Measurements from ENCODE around the gene TICRR.

TICRR gene

GRCh38 chr15:89657686-89658200 is 82.5 kb downstream of the TICRR start:
- no peak for DNase-seq

DNA sequence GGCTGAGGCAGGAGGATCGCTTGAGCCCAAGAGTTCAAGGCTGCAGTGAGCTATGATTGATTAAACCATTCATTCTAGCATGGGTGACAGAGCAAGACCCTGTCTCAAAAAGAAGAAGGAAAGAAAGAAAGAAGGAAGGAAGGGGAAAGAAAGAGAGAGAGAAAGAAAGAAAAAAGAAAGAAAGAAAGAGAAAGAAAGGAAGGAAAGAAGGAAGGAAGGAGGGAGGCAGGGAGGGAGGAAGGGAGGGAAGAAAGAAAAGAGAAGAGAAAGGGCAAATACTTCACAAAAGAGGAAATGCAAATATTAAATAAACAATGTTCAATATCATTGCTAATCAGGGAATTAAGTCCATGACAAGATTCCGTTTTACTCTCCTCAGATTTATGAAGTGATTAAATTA is 84.0 kb downstream of the TICRR start:
- DNase-seq: no peak

GRCh38 chr15:89660556-89660955 is 85.3 kb downstream of the TICRR start:
- DNase-seq: no peak

DNA sequence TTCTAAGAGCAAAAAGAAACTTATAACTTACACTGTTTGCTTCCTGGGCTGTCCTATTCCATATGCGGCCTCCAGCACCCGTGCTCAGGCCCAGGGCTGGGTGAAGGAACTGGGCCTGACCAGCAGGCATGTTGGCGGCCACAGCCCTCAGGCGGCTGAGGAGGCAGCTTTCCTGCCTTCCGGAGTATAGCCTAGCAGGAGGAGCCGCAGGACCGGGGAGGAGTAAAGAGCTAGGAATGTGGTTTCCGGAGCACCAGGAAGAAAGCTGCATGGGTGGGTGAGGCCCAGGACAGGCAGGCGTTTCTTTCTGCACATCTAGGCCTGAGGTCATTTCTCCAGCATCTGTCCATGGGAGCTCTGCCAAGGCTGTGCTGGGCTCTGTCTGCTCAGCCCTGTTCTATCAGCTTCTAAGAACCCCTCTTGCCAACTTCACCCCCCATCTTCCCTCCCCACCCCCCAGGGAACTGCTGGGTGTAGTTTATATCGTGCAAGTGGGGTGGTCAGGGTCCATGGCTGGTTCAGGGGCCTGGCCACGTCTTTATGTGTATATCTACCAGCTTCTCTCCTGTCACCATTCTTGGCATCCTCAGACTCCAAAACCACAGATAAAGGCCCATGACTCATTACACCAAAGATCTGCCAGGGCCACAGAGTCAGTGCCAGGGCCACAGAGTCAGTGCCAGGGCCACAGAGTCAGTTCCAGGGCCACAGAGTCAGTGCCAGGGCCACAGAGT is 87.8 kb downstream of the TICRR start:
- no peak for DNase-seq

DNA sequence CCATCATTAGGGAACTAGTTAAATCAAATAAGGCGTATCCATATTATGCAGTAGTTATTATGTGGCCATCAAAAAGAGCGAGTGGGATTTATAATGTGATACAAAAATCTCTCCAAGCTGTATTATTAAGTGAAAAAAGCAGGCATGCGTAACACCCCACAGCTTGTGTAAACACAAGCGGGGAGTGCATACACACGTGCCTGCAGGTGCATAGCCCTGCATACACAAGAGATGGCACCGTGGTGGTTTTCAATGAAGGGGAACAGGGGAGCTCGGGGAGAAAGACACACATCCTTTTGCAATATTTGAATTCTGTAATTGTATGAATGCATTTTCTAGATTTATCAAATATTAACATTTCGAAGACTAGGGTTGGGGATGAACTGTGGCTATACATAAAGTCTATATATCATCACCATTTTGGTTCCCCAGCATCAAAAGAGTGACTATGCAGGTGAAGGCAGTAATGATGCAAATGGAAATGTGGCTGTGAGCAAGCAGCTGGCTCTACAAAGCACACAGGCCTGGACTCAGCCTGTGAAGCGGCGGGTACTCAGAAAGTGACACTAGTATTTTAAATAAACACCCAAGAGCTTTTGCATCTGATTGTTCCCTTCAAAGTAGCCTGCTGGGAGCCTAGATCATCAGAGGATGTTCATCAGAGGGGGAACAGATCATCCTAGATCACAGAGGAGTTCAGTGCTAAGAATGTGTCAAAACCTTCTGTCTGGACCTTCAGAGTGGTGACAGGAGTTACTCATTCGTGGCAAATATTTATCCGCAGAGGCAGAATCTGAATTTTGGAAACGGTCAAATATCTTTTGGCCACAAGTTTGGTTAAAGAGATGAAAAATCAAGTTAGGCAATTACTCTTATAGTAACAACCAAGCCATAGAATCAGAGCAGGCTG is 89.4 kb downstream of the TICRR start:
- no peak for DNase-seq

DNA sequence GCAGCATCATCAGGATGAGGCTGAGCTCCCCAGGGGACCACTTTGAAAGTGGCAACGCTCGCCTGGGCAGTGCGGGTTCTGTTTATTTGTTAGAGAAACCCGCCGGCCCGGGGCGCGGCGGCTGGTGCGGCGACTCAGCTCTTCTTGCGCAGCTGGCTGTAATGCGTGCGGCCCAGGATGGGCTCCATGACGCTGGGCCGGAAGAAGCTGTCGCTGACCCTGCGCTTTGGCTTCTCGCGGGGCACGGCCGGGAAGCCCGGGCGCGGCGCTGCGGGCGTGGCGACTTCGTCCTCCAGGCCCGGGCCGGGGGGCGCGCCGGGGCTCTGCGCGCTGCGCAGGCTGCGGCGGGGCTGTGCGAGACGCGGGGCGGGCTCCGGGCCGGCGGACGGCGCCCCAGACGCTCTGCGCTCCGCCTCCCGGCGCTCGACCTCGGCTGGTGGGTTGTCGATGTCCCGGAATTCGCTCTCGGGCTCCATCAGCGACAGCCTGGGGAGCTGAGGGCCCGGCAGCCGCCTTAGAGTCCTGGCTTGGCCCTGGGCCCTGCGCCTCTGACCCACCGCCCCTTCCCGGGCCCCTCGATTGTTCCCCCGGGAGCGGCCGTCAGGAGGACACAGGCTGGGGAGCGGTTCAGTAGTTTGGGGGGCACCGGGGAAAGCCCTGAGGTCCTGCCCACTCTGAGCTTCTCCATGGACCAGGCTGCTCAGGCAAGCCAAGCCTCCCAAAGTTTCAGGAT is 90.3 kb downstream of the TICRR start:
- DNase-seq: no peak

DNA sequence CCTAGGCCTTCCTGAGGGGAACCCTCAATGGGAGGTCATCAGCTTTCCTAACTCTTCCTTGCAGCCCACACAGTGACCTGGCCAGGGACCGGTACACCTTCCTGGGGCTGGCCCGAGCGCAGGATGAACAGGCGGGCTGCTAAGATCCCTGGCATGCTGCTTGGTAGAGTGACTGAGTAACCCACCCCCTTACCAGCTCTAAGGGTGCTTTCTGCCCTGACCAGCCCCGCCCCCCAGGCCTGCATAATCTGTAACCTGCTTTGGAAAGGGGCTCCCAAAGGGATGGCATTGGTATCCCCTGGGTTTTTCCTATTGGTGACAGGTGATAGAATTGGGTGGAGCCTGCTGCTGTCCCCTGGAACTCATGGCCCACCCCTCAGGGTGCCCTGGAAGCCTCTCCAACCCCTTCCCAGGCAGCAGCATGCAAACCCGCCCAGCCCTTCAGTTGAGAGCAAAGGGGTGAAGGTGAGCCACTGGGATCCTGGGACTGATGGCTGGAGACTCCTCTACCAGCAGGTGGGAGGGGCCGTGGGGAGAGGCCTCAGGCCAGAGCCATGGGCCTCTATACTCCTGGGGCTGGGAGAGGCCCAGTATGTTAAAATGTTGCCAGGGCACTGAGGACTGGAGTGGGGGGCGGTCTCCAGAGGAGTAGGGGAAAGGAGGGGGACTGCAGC is 91.1 kb downstream of the TICRR start:
- no peak for DNase-seq

DNA sequence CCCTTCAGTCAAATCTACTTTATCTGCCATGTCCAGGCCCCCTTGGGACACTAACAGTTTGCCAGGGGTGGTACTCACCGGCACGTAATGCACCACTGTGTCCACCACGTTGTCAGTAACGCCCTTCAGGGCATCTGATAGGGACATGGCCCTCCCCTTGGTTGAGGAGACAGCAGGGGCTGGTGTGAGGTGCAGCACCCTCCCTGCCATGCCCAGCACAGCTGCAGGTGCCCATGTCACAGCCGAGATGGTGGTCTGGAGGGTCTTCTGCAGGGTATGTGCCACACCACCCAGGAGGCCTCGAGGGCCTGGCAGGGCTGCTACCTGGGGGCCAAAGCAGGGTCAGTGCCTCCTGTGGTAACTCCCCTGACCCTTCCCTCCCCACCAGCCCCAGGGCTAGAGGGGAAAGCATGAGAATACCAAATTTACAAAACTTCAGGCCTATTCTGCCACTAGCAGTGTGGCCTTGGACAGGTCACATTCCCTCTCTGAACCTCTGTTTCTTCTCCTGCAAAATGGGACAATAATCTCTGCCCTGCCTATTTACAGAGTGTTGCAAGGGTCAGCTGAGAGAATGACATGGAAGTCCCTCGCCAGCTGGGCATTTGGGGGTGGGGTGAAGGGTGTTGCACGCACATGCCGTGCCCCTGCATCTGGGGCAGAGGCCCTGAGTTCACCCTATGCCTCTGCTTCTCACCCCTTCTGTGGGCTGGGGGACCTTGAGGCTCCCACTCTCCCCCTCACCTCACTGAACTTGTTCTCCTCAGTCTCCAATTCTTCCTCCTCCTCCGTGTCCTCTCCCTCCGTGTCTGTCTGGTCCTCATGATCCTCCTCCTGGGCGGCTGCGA is 91.8 kb downstream of the TICRR start:
- DNase-seq: no peak

DNA sequence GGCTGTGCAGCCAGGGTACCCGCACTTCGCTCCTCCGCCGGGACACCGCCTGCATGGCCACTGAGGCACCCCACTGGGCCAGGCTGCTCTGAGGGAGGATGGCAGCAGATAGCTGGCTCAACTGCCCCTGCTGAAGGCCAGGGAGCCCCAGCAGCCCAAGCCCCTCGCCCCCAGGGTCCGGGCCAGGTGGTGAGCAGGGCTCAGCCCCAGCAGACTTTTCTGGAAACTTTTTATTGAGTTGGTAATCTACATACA is 92.4 kb downstream of the TICRR start:
- no peak for DNase-seq

DNA sequence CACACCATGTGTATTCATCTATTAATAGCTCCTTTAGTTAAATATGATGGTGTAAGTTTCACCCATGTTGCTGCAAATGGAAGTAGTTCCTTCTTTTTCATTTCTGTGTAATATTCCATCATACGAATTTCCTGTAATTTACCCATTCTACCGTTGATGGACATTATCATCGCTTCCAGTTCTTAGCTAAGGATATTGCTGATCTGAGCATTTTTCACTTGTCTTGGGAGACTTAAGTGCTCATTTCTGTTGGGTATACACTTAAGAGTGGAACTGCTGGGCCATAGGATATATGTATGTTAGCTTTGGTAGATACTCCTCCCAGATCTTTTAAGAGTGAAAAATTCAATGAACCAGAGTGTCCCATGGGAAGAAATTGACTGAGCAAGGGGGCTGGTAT is 92.9 kb downstream of the TICRR start:
- no peak for DNase-seq

DNA sequence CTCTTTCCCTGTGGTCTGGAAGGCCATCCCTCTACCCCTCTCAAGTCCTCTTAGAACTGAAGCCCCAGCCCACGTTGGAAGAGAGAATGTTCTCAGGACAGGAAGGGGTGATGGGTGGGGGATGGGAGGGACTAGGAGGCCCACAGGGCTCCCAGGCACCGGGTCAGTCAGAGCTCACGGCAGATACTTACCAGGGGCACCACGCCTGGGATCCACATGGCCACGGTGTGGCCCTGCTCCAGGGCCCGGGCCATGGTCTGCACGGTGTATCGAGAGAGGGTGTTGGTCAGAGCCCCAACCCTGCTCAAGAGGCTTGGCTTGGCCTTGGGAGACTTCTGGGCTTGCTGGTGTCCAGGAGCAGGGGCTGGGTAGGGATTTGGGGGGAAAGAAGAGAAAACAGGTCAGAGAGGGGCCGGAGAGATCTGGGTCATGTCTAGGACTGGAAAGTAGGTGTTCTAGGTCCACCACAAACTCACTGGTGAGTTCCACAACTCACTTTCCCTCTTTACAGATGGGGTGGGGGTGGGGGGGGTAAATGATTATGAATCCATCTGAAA is 94.1 kb downstream of the TICRR start:
- DNase-seq: no peak

DNA sequence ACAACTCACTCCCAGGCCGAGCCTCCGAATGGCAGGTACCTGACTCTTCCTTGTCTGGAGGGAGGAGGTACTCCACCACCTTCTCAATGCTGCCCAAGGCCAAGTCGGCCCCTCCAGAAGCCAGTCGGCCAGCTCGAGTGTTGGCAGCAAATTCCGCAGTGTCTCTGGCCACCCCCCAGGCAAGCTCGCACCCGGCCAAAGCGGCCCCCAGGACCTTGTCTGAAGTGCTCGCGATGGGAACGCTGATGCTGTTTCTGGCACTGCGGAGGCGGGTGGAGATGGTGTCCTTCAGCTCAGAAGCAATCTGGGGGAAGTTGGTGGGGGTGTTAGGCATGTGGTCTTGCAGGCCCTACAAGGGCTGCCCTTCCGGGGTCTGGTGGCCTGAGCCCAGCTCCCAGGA is 94.7 kb downstream of the TICRR start:
- DNase-seq: no peak

DNA sequence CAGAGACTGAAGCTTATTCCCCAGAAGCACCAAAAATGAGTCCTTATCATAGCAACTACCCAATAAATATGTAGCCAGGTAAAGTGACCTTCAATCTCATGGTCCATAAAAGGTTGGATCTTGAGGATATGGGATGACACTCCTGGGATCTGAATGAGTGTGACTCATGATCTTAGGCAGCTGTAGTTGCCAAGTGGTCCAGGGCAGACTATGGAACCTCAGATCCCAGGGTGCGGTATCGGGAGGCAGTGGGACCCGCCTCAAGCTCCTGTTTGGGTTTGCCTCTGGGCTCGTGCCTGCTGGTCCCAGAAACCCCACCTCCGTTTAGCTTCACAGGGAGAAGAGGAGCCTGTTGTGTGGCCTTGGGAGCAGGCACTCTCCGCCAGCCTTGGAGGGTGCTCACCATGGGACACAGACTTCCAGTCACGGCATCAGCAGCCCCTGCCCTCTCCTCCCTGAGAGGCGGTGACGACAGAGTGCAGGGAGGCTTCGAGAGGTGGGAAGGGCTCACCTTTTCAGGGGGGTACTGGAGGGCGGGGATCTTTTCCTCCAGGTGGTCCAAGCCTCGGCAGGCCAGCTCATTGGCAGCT is 95.8 kb downstream of the TICRR start:
- DNase-seq: no peak

GRCh38 chr15:89671687-89672086 is 96.4 kb downstream of the TICRR start:
- no peak for DNase-seq

GRCh38 chr15:89672221-89673164 is 97.2 kb downstream of the TICRR start:
- DNase-seq: no peak

DNA sequence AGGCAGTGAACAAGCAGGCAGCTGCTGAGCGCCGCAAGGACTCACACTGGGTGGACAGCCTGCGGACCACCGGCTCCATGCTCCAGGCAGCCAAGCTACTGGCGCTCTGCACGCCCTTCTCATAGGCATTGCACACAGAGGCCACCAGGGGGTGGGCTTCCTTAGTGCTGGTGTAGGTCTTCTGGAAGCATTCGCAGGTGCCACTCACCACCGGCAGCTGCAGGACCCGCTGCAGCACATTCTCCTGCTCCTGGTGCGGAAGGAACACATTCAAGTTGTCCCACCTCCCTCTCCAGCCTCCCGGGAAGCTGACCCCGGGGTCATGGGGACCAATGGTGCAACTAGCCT is 97.9 kb downstream of the TICRR start:
- no peak for DNase-seq

- DNase-seq: no peak
Measured at GRCh38 chr15:89674526-89674925, 99.3 kb downstream of the TICRR start.

DNA sequence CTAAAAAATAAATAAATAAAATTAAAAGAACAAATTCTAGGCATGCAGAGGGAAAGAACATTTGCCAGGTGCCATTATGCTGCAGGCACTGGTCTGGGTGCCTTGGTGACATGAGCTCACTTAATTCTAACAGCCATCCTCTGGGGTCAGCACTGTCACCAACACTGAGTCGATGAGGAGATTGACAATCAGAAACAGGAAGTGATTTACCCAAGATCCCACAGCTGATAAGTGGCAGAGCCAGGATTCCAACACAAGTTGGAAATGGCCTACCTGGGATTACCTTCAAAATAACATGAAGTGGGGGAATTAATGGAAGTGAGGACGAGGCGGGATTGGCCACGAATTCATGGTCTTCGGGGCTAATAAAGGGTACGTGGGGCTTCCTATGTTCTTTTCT is 100.3 kb downstream of the TICRR start:
- no peak for DNase-seq

GRCh38 chr15:89677381-89677780 is 102.1 kb downstream of the TICRR start:
- DNase-seq: no peak
